Measurements from ENCODE around the gene DDX46.
"Not testable (repeated sequence)": the region's sequence is repeated elsewhere in the genome, so short reads cannot be mapped to it uniquely, and the experiment has no call there.

DNA sequence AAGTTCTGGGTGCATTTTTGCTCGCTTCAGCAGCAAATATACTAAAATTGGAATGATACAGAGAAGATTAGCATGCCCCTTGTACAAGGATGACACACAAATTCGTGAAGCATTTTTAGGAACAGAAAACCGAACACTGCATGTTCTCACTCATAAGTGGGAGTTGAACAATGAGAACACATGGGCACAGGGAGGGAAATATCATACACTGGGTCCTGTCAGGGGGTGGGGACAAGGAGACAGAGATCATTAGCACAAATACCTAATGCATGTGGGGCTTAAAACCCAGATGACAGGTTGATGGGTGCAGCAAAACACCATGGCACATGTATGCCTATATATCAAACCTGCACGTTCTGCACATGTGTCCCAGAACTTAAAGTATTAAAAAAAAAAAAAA lies 43.1 kb upstream of the DDX46 start:
- TF ChIP-seq, protein P1, sequence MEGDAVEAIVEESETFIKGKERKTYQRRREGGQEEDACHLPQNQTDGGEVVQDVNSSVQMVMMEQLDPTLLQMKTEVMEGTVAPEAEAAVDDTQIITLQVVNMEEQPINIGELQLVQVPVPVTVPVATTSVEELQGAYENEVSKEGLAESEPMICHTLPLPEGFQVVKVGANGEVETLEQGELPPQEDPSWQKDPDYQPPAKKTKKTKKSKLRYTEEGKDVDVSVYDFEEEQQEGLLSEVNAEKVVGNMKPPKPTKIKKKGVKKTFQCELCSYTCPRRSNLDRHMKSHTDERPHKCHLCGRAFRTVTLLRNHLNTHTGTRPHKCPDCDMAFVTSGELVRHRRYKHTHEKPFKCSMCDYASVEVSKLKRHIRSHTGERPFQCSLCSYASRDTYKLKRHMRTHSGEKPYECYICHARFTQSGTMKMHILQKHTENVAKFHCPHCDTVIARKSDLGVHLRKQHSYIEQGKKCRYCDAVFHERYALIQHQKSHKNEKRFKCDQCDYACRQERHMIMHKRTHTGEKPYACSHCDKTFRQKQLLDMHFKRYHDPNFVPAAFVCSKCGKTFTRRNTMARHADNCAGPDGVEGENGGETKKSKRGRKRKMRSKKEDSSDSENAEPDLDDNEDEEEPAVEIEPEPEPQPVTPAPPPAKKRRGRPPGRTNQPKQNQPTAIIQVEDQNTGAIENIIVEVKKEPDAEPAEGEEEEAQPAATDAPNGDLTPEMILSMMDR (conservative IDR thresholded peaks at IDR 0.05), result not testable (repeated sequence)
- not testable (repeated sequence) for TF ChIP-seq EZH2 (IDR thresholded peaks at IDR 0.05; ENCODE audit: low read depth)
